HG03558 (cell line): ENCODE measurements around the gene RCBTB2.

Experiments
- ATAC-seq: cut with Tn5 transposase; IDR thresholded peaks from one replicate; pipeline ENCODE4 v1.9.1; 2021; ENCODE audit warnings: moderate number of reproducible peaks; ENCODE audit not compliant: unreplicated experiment; ENCODE audit errors: extremely low read depth

RCBTB2 gene

GRCh38 chr13:48534911-48535501 lies 2.1 kb upstream of the RCBTB2 start:
- no peak for ATAC-seq

GRCh38 chr13:48533961-48534600 lies 1.2 kb upstream of the RCBTB2 start:
- no peak for ATAC-seq

- no peak for ATAC-seq
Measured at GRCh38 chr13:48532256-48532505, 699 bp downstream of the RCBTB2 start.

GRCh38 chr13:48531416-48532255 lies 1.2 kb downstream of the RCBTB2 start:
- ATAC-seq = no peak

- no peak for ATAC-seq
Measured at GRCh38 chr13:48530833-48531232, 2.0 kb downstream of the RCBTB2 start.

GRCh38 chr13:48528720-48529119 lies 4.2 kb downstream of the RCBTB2 start:
- no peak for ATAC-seq

GRCh38 chr13:48527955-48528354 lies 4.9 kb downstream of the RCBTB2 start:
- no peak for ATAC-seq

GRCh38 chr13:48526286-48526685 lies 6.6 kb downstream of the RCBTB2 start:
- no peak for ATAC-seq

GRCh38 chr13:48518083-48518482 lies 14.8 kb downstream of the RCBTB2 start:
- no peak for ATAC-seq

- ATAC-seq = no peak
Measured at GRCh38 chr13:48515732-48516131, 17.1 kb downstream of the RCBTB2 start.

- ATAC-seq = no peak
Measured at GRCh38 chr13:48514793-48515192, 18.1 kb downstream of the RCBTB2 start.

- ATAC-seq = no peak
Measured at GRCh38 chr13:48511621-48512230, 21.2 kb downstream of the RCBTB2 start.

- ATAC-seq = no peak
Measured at GRCh38 chr13:48510698-48511097, 22.2 kb downstream of the RCBTB2 start.

- no peak for ATAC-seq
Measured at GRCh38 chr13:48508011-48508410, 24.9 kb downstream of the RCBTB2 start.

GRCh38 chr13:48507021-48507420 lies 25.9 kb downstream of the RCBTB2 start:
- ATAC-seq = no peak

GRCh38 chr13:48506092-48506701 lies 26.7 kb downstream of the RCBTB2 start:
- peak; percentile 10 for ATAC-seq

- peak; percentile 44 for ATAC-seq
Measured at GRCh38 chr13:48505597-48506091, 27.2 kb downstream of the RCBTB2 start.

- no peak for ATAC-seq
Measured at GRCh38 chr13:48505012-48505411, 27.9 kb downstream of the RCBTB2 start.

- no peak for ATAC-seq
Measured at GRCh38 chr13:48504606-48505005, 28.3 kb downstream of the RCBTB2 start.

- no peak for ATAC-seq
Measured at GRCh38 chr13:48502601-48503319, 30.1 kb downstream of the RCBTB2 start.
